Left forelimb (tissue), 1 donor: ENCODE data around the gene SGK1.
"Not testable (repeated sequence)": the region's sequence is repeated elsewhere in the genome, so short reads cannot be mapped to it uniquely, and the experiment has no call there.

Experiments
- DNase-seq: peaks from one replicate; pipeline ENCODE4 v3.0.0-alpha.2; 2018; ENCODE audit warnings: low spot score

SGK1 gene

GRCh38 chr6:134187154-134187553, 130.8 kb downstream of the SGK1 start:
- DNase-seq: no peak

DNA sequence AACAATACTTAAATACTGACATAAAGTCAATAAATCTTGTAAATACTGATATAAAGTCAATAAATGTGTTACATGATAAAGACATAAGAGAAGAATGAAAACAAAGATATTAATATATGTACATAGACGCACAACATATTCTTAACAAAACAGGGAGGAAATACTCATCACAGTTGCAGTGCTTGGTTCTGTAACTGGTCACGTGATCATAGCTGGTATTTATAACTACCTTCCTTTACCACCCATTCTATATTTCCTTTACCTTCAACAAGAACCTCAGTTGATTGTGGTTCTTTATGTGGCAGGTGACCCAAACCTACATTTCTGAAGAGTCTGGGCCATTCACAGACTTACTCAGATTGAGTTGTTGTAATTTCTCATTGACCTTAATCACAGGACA, 131.6 kb downstream of the SGK1 start:
- DNase-seq: no peak

GRCh38 chr6:134185277-134185676, 132.6 kb downstream of the SGK1 start:
- no peak for DNase-seq

DNA sequence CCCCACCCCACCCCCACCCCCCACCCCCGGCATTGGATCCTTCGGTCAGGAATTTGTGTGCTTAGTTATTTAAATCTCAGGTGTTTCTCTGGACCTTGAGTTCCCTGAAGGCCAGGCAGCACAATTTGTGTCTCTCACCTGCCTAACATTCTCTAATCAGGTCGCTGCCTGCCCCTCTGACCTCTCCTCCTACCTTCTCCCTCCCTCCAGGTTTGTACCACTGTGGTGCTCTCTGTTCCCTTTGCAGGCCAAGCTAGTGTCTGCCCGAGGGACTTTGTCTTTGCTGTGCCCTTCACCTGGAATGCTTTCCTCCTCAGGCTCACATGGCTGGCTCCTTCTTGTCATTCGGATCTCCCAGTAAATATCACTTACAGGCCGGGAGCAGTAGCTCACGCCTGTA, 134.1 kb downstream of the SGK1 start:
- no peak for DNase-seq

DNA sequence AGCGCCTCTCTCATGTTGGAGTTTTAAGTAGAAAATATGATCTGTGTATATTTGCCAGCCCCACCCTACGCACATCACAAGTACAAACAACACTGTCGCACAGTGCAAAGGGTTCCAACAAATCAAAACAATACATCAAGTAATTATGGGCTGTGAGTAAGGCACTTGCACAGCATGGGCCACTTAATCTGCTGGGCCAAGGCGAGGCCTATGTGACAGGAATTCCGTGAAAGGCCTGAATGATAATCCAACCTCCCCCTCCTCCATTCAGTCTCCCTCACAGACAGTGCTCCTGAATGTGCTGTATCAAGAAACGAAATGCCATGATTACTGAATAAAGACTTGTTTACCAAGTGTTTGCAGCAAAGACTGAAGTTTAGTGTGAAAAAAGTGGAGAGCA, 135.4 kb downstream of the SGK1 start:
- no peak for DNase-seq

DNA sequence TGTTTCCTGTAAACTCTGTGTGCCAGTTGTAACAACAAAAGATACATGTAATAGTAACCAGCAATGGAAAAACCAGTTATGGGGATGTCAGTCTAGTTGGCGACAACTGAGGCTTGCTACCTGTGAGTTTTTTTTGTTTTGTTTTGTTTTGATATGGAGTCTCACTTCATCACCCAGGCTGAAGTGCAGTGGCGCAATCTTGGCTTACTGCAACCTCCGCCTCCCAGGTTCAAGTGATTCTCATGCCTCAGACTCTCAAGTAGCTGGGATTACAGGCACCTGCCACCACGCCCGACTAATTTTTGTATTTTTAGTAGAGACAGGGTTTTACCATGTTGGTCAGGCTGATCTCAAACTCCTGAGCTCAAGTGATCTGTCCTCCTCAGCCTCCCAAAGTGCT, 136.2 kb downstream of the SGK1 start:
- not testable (repeated sequence) for DNase-seq

GRCh38 chr6:134181251-134181650, 136.7 kb downstream of the SGK1 start:
- DNase-seq: not testable (repeated sequence)

DNA sequence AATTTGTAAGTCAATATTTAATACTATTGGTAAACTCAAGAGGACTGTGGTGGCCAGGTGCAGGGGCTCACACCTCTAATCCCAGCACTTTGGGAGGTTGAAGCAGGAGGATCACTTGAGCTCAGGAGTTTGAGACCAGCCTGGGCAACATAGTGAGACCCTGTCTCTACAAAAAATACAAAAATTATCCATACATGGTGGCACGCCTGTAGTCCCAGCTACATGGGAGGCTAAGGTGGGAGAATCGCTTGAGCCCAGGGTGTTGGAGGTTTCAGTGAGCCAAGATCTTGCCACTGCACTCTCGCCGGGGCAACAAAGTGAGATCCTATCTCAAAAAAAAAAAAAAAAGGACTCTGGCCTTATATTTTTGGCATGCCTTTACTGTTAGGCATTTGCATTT, 137.4 kb downstream of the SGK1 start:
- not testable (repeated sequence) for DNase-seq

DNA sequence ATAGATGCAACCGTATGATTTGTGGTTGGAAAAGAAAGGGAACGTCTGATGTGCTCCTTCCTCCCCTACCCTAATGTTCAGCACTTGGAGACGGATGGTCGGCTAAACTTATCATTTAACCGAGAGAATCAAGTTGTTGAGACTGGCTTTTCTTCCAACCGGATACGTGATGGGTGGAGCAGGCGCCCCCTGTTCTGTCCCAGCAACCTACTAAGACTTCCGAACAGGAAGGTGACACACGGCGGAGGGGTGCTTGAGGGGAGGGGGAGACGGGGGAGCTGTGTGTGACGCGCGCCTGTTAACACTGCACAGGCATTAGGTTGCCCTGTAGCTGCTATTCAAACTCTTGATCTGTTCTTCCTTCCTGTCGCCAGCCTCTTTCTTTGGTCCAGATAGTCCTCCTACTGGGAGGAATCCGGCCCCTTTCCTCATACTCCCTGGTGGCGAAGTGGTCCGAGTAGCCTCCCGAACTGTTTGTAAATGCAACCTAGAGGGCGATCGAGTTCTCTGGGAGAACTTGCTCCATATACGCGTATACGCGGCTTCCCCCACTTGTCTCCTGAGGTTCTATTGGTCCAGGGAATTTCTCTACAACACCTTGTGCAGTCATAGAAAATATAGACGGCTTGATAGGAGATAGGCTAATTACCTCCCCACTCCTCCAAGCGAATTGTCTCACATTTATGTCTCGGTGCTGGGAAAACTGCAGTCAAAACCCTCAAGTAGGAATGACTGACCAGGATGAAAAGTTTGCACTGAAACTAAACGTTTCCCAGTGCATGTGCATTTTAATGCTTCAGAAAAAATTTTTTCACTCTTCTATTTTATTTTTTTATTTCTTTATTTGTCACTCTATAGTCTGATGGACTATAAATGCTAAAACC, 139.5 kb downstream of the SGK1 start:
- peak; percentile 77 for DNase-seq

DNA sequence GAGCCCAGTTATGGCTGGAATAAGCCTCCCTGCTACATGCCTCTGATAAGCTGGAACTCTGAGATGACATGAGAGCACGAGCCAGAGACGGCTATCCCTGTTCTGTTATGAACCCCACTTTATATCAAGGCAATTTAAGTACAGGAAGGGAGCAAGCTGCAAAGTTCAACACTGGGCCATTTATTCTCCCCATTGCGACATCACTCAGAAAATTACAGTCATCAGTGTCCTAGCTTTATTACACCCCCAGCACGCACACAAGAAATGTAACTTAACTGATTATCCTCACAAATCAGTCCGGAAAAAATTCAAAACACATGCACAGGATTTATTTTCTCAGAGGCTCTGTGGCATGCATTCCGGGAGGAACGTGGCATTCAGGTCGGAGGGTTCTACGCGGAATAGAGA, 140.2 kb downstream of the SGK1 start:
- DNase-seq: no peak

- DNase-seq: no peak
Measured at GRCh38 chr6:134177236-134177635, 140.7 kb downstream of the SGK1 start.

- DNase-seq: no peak
Measured at GRCh38 chr6:134176264-134176975, 141.5 kb downstream of the SGK1 start.

DNA sequence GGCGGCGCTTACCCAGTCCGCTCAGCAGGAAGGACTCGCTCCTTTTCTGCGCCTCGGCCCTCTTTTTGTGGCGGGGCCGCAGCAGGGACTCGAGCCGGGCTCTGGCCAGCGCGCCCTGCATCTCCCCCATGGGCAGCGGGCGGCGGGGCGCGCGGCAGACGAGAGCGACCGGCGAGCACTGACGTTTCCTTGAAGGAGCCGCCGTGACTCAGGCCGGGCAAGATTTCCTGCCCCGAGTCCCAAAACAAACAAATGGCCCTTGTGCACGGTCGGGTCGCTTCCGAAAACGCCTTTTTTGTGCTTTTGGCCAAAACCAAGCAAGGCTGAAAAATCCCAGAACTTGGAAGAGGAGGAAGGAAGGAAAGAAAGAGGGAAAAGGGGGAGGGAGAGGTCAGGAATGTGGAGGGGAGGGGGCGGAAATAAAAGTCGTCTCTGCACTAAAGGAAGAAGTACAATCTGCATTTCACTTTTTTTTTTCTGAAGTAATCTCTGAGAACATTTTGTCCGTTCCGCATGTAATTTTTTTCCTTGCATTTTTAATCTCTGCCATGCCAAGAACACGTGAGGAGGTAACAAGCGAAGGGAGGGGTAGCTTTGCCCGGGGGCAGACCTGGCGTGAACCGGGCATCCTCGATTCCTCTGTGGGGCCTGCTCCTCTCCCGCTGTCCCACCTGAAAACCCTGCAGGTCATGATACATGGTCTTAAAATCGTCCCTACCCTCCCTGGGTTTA, 142.2 kb downstream of the SGK1 start:
- peak; percentile 82 for DNase-seq

DNA sequence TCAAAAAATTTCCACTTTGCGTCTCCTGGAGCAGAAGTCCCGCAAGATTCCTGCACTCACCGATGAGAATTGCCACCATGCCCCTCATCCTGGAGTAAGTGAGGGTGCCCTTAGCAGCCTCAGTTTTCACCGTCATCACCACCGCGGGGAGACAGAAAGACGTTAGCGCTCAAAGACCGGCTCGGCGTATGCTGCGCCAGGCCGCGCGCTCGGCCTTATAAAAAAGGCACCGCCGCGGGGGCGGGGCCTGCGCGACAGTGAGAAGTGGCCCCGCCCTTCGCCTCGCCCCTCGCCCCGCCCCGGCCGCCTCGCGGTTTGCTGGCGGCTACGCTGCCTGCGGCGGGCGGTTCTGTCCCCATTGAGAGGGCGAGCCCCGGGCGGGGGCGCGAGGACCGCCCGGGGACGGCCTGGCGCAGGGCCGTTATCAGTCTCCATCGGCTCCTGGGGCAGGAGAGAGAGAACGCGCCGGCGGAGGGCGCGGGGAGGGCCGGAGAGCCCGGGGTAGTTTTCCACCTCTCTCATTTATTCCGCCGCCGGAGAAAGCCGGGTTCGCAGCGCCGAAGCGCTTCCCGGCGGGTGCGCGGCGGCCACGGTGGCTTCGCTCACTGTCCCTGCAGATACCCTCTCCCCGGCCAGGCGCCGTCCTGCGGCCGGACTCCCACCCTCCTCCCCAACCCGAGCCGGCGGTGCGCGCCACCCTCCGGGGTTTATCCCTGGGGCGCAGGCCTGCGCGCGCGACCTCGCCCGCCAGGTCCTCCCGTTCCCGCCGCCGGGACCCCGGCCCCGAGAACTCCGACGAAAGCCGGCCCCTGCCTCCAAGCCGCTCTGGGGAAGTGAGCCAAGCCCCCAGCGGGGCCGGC, 143.0 kb downstream of the SGK1 start:
- peak; percentile 96 for DNase-seq

DNA sequence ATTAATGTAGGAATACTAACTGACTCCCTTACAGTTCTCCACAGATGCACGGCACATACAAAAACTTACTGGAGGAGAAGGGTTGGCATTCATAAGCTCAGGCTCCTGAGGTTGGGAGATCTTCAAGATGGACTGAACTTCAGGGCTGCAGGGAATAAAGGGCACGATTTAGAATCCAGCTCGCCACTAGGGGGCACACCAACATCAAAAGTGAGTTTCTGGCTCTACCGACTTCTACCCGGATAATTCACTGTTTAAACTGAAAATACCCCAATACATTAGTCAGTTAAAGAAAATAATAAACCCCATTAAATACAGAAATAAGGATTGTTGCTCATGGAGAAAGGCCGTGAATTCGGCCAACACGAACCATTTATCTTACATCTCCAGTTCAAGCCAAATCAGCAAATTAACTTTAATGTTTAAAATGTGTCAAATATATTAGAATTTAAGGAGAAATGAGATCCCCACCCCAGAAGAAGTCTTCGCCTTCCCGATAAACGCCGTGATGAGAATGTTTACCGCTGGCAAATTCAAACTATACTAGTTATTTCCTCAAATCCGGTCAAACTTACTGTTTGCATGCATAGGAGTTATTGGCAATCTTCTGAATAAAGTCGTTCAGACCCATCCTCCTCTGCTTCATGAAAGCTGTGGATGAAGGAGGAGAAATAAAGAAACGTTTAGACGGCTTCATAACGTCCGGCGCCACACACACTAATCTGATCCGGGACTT, 143.8 kb downstream of the SGK1 start:
- DNase-seq: peak; percentile 88

GRCh38 chr6:134173366-134173725, 144.6 kb downstream of the SGK1 start:
- DNase-seq: no peak

DNA sequence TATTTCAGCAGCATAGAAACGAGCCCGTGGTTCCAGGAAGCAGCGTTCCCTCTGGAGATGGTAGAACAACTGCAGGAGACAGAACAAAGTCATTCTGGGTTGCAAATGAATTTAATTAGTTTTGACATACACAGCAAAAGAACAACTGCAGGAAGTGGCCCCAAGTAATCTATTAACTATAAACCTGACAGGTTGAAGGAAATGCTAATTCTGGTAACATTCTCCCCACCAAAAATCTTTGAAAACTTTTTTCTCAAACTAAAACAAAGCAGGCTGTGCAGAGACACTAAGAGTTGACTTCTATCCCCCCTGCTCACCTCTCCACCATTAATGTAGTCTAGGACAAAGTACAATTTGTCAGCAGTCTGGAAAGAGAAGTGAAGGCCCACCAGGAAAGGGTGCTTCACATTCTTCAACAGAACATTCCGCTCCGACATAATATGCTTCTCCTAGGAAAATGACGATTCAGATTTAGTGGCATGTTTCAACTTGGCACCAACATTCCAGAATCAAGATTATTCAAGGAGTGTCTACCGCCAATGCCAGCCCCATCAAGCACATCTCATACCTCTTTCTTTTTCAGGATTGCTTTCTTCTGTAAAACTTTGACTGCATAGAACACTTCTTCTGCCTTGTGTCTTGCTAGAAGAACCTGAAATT, 145.1 kb downstream of the SGK1 start:
- DNase-seq: no peak

DNA sequence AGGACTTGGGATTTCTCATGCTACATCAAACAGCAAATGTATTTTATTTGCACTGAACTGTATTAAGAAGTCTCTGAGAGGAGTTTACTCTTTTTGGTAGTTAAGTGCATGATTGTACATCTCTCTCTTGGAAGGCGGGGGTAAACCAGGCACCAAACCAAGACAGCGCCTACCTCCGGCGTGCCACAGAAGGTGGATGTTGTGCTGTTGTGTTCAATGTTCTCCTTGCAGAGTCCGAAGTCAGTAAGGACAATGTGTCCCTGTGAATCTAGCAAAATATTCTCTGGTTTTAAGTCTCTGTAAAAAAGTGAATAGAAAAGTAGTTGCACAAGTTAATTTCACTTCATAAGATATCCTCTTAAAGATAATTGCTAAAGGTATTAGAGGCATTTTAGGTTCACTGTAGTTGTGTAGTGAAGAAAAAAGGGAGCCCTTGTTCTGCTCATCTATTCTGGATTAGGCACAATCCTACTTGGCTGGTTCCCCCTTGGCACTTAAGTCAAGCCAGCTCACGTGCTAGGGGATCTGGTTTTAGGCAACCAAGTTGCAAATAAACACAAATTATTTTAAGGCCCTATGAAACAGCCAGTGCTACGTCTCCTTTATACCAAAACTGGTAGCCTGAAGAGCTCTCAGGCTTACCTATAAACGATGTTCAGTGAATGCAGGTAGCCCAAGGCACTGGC, 145.7 kb downstream of the SGK1 start:
- DNase-seq: no peak

- no peak for DNase-seq
Measured at GRCh38 chr6:134171517-134171916, 146.4 kb downstream of the SGK1 start.

- no peak for DNase-seq
Measured at GRCh38 chr6:134170844-134171243, 147.1 kb downstream of the SGK1 start.
